ENCODE measurements around the gene COL6A1. TPM values are rescaled to one million over a fixed set of nuclear protein-coding genes. Genes with fewer than 3 reads are reported as not detected.

The COL6A1 gene
- total RNA-seq, 2 donors from 2014 or later, result 814 to 1,189 TPM

GRCh38 chr21:46036696-46037330 is 55.2 kb downstream of the COL6A1 start:
- no peaks in the 10 kb centered on the region for H3K36me3 ChIP-seq
- H3K4me1 ChIP-seq (ENCODE audit: control insufficient read depth in 1 of 2, low read depth in 2 of 2), result peaks cover 0 to 17% of the 10 kb centered on the region in 2 donors
- no peak overlapping the region for H3K27ac ChIP-seq
- no peak for TF ChIP-seq CTCF (IDR thresholded peaks at IDR 0.05)
- H3K4me3 ChIP-seq, result no peak overlapping the region
- ATAC-seq (ENCODE audit: insufficient number of reproducible peaks, low FRiP score, low read depth), result no peak
- DNase-seq (ENCODE audit: low spot score), result no peak
- no peaks in the 10 kb centered on the region for H3K27me3 ChIP-seq (replicated peaks; ENCODE audit: insufficient read depth)
- no peaks in the 10 kb centered on the region for H3K9me3 ChIP-seq

GRCh38 chr21:46037331-46038325 is 56.1 kb downstream of the COL6A1 start:
- Histone ChIP-seq H3K36me3 (no peaks in the 10 kb centered on the region), H3K27ac (no peak overlapping the region), H3K9me3 (no peaks in the 10 kb centered on the region), H3K4me1 (ENCODE audit: control insufficient read depth in 1 of 2, low read depth in 2 of 2) (peaks cover 0 to 17% of the 10 kb centered on the region in 2 donors), H3K27me3 (replicated peaks; ENCODE audit: insufficient read depth) (no peaks in the 10 kb centered on the region), H3K4me3 (no peak overlapping the region)
- DNase-seq (ENCODE audit: low spot score) (no peak), ATAC-seq (ENCODE audit: insufficient number of reproducible peaks, low FRiP score, low read depth) (no peak)
- TF ChIP-seq CTCF (IDR thresholded peaks at IDR 0.05), result no peak

GRCh38 chr21:46038341-46038829 is 56.8 kb downstream of the COL6A1 start:
- peaks cover 0 to 17% of the 10 kb centered on the region in 2 donors for H3K4me1 ChIP-seq (ENCODE audit: control insufficient read depth in 1 of 2, low read depth in 2 of 2)
- no peaks in the 10 kb centered on the region for H3K27me3 ChIP-seq (replicated peaks; ENCODE audit: insufficient read depth)
- no peaks in the 10 kb centered on the region for H3K9me3 ChIP-seq
- DNase-seq (ENCODE audit: low spot score) (no peak), ATAC-seq (ENCODE audit: insufficient number of reproducible peaks, low FRiP score, low read depth) (no peak)
- no peak overlapping the region for H3K4me3 ChIP-seq
- H3K36me3 ChIP-seq, result no peaks in the 10 kb centered on the region
- H3K27ac ChIP-seq, result peak overlapping the region; percentile 58 to 61
- no peak for TF ChIP-seq CTCF (IDR thresholded peaks at IDR 0.05)

GRCh38 chr21:46038871-46039397 is 57.4 kb downstream of the COL6A1 start:
- Histone ChIP-seq H3K4me3 (no peak overlapping the region), H3K27ac (peak overlapping the region; percentile 58 to 61), H3K27me3 (replicated peaks; ENCODE audit: insufficient read depth) (no peaks in the 10 kb centered on the region), H3K36me3 (no peaks in the 10 kb centered on the region), H3K4me1 (ENCODE audit: control insufficient read depth in 1 of 2, low read depth in 2 of 2) (peaks cover 0 to 17% of the 10 kb centered on the region in 2 donors), H3K9me3 (no peaks in the 10 kb centered on the region)
- DNase-seq (ENCODE audit: low spot score) (peak; percentile 67), ATAC-seq (ENCODE audit: insufficient number of reproducible peaks, low FRiP score, low read depth) (peak; percentile 46)
- no peak for TF ChIP-seq CTCF (IDR thresholded peaks at IDR 0.05)

Measured in thoracic aorta (tissue), 2 donors.